ENCODE measurements around the gene KCNJ10.
"Not testable (repeated sequence)": the region's sequence is repeated elsewhere in the genome, so short reads cannot be mapped to it uniquely, and the experiment has no call there.

KCNJ10 gene

DNA sequence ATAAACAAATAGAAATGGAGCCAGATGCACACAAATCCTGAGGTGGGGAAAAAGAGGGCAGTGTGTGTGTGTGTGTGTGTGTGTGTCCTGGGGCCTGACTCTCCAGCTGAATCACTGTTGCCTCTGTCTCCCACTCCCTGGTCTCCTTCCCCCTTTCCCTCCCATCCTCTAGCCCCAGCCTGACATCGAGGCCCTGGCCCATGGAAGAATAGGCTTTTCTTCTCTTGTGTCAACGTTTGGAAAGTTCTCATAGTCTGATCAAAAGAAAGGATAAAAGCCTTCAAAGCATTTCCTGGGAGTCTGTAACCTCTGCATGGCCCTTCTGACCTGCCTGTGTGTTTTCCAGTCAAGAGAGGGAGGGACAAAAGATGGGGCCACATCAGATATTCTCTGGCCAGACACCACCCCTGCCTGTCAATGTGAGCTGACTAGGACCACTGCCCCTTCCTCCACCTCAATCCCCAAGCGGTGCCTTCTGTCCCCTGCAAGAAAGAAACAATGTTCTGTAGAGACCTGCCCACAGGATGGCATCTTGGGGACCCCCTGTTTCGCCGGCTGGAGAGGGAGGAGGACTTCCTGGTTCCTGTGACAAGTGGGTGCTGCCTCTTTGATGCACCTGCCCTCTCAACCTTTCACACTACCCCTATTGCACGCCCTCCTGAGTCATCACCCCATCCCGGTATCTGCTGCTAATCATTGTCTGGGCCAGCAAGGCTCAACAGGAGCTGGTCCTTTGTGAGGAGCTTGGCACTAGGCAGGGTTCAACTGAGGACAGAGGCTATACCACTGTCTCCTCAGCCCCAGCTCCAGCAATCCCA is 16.2 kb downstream of the KCNJ10 start:
- no peak for DNase-seq

GRCh38 chr1:160052936-160053335 is 17.0 kb downstream of the KCNJ10 start:
- no peak for DNase-seq

GRCh38 chr1:160050619-160051018 is 19.3 kb downstream of the KCNJ10 start:
- DNase-seq: no peak

DNA sequence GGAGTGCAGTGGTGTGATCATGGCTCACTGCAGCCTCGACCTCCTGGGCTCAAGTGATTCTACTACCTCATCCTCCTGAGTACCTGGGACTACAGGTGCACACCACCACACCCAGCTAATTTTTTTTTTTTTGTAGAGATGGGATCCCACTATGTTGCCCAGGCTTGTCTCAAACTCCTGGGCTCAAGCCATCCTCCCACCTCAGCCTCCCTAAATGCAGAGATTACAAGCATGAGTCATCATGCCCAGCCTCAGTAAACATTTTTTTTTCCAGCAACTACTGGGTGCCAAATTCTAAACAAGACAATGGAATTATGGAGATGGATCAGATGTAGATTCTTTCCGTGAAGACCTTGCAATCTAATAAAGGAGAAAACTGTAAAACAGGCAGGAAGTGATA is 19.8 kb downstream of the KCNJ10 start:
- DNase-seq: not testable (repeated sequence)

GRCh38 chr1:160049101-160049500 is 20.9 kb downstream of the KCNJ10 start:
- DNase-seq: no peak

DNA sequence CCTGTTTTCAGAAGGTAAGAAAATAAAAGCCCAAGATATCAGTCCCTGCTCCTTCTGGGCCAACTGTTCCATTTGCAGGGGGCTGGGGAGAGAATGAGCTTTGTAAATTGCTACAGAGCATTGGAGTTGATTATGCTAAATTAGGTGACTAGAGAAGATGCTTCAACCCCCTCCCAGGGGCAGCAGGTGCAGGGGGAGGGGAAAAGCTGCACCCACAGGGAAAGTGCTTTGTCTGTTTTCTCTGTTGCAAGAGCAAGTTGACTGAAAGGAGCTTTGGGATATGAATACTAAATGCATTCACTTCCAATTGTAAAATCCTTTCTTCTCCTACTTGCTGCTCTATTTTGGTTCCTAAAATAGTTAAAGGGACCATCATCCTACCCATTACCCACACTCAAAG is 21.6 kb downstream of the KCNJ10 start:
- DNase-seq: no peak

- no peak for DNase-seq
Measured at GRCh38 chr1:160047111-160047991, 22.6 kb downstream of the KCNJ10 start.

GRCh38 chr1:160046494-160047110 is 23.4 kb downstream of the KCNJ10 start:
- peak; percentile 44 to 82 for DNase-seq

GRCh38 chr1:160045653-160046052 is 24.3 kb downstream of the KCNJ10 start:
- no peak for DNase-seq

GRCh38 chr1:160043543-160043942 is 26.4 kb downstream of the KCNJ10 start:
- DNase-seq: no peak

DNA sequence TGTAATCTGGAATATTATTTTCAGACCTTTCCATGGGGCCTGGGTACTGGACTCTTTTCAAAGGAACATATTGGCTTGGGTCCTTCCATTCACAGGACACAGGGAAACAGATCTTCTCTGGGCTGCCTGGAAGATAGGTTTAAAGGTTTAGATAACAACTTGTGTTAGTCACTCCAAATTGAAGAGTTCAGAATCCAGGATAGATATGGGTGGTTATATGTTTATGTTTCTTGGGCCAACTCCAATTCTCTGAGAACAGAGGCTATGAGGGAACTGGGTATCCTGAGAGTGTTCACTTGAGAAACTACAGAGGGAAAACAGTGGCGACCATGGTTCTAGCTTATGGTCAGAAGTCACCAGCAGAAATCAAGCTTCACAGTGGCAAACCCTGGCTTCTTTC is 29.5 kb downstream of the KCNJ10 start:
- no peak for DNase-seq

- no peak for DNase-seq
Measured at GRCh38 chr1:160032165-160032820, 37.7 kb downstream of the KCNJ10 start.

- peak; percentile 82 to 93 for DNase-seq
Measured at GRCh38 chr1:160031365-160032164, 38.4 kb downstream of the KCNJ10 start, which contains the start of gene PIGM. Gene PIGM, minus strand, starts transcription at chr1:160031990. Its CDS starts 251 bp downstream, at chr1:160031739.

DNA sequence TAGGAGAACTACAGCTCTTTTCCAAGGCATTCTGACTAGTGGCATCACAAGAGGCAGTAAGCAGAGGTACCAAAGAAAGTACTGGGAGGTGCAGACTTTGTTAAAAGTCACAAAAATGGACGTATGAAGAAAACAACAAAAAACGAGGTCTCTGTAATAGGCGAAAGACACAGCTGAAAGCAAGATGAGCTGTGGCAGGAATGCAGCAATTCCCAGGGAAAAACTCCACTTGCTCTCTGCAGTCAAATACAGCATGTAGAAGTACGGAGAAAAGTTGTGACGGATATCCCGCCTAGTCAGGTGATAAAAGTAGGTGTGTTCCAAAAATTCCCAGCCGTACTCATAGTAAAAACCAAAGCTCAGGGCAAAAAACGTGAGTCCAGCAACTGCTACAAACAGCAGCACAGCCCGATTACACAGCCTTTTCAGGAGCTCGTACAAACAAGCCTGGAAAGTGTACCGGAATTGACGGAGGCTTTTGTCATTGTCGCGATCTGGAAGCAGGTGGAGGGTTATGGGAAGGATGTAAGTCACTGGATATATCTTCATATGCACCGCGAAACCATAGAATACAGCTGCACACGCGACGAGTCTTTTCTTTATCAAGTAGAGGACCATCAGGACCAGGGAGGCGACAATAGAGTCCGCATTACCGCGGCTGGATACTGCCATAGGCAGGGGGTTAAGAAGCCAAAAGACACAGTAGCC is 39.1 kb downstream of the KCNJ10 start:
- no peak for DNase-seq

DNA sequence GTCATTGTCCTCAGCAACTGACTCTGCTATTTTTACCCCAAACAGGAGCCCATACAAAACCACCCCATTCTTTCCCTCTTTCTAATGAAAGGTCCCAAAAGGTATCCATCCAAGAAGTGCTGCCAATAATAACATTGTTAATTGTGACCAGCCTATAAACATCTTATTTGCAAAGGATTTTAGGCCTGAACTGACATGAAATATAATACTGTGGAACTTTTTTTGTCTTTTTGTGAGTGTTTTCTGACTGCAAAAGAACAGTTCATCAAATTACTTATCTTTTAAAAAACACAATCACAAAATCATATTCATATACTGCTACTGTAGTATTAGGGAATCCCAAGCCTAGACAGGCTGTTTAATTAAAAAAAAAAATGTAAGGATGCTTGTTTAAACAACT is 41.5 kb downstream of the KCNJ10 start:
- DNase-seq: no peak

GRCh38 chr1:160025314-160025713 is 44.6 kb downstream of the KCNJ10 start:
- DNase-seq: no peak

- no peak for DNase-seq
Measured at GRCh38 chr1:160024195-160024905, 45.6 kb downstream of the KCNJ10 start.

- no peak for DNase-seq
Measured at GRCh38 chr1:160022330-160023310, 47.3 kb downstream of the KCNJ10 start.

GRCh38 chr1:160021376-160022074 is 48.4 kb downstream of the KCNJ10 start:
- no peak for DNase-seq
